Muscle of arm (tissue), 12 donors: ENCODE measurements around the gene CHST2. TPM values are rescaled to one million over a fixed set of nuclear protein-coding genes. Genes with fewer than 3 reads are reported as not detected.
"Not testable (repeated sequence)": the region's sequence is repeated elsewhere in the genome, so short reads cannot be mapped to it uniquely, and the experiment has no call there.

ENCODE experiments used
- DNase-seq: peaks from one replicate; pipeline ENCODE4 v3.0.0-alpha.2; 2013
- polyA plus RNA-seq, 12 donors: library from polyadenylated mRNA; unstranded; fragments of 120-200 nt; gene quantifications; one replicate each; pipeline ENCODE4 v1.2.1, GENCODE V29; 2013; ENCODE audit not compliant: insufficient read length in 12 of 12

Gene CHST2
- polyA plus RNA-seq, 12 donors, result 2.3 to 14.3 (median 5.1) TPM; not detected in 1

DNA sequence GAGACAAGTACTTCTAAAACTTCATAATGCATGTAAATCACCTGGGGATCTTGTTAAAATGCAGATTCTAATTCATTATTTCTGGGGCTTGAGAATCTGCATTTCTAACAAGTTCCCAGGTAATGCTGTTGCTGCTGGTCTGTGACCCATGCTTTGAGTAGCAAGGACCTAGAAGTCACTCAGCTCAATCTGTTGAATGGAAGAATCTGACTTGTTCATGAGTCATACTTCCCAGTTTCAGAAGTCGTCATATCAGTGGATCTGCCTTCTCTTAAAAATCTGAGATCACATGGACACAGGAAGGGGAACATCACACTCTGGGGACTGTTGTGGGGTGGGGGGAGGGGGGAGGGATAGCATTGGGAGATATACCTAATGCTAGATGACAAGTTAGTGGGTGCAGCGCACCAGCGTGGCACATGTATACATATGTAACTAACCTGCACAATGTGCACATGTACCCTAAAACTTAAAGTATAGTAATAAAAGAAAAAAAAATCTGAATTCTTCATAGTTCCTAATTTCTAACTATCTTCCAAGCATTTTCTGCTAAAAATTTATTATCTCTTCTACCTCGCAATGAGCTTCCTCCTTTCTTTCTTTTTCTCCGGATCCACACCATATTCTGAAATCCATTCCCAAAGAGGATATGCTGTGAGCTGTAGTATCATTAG is 46.2 kb downstream of the CHST2 start:
- DNase-seq, result not testable (repeated sequence)

DNA sequence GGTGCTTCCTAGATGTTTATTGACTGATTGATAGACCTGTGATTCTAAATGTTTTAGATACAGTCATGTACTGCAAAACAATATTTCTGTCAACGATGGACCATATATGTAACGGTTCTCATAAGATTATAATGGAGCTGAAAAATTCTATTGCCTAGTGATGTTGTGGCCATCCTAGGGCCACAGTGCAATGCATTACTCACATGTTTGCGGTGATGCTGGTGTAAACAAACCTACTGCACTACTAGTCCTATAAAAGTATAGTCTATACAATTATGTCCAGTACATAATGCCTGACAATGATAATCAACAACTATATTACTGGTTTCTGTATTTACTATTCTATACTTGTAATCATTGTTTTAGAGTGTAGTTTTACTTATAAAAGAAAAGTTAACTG is 46.8 kb downstream of the CHST2 start:
- no peak for DNase-seq

DNA sequence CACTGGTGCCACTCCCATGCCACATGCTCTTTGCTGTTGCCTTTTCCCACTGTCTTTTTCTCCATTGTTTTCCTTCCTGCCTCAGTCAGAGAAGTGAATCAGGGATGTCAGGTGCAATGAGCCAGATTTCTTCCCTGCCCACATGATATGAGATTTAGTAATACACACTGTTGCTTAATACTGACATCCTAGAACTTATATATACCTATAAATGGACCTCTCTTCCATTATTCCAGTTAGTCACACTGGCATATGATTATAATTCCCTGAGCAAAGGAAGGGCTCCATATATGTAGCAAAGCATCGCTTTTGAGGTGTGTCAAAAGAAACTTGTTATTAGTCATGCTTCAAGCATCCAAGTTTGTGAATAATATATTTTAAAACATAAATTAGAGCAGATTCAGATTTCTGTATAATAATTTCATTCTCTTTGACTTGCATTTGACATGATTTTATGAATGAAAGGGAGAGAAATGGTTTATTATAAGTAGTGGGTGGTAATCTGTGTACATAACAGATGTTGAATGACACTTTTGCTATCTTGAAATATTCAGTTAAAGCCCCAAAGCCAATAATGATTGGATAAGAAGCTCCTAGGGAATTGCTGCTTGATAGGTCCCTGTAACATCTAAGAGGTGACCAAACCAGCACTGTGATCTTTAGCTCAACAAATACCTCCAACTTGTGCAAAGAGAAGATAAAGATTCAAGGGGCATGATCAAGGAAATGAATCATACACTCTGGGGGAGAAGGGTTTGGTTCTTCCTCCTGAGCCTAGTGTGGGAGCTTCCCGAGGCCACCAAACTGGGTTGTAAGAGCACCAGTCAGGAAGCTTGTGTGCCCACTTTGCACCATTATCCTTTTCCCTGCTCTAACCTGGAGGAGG is 48.6 kb downstream of the CHST2 start:
- no peak for DNase-seq

DNA sequence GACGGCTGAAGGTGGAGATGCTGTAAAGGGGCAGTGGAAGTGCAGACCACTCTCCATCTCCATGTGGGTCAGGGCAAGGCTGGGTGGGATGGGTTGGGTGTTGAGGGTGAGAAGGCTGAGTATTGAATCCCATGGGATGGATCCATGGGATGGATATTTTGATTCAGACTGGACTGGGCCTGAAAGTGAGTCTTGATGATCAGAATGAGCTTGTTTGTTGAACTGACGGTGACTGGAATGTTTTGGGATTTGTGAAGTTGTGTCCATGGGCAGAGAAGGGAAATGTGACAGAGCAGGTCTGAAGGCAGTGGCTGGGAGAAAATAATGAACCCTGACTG is 49.3 kb downstream of the CHST2 start:
- no peak for DNase-seq

DNA sequence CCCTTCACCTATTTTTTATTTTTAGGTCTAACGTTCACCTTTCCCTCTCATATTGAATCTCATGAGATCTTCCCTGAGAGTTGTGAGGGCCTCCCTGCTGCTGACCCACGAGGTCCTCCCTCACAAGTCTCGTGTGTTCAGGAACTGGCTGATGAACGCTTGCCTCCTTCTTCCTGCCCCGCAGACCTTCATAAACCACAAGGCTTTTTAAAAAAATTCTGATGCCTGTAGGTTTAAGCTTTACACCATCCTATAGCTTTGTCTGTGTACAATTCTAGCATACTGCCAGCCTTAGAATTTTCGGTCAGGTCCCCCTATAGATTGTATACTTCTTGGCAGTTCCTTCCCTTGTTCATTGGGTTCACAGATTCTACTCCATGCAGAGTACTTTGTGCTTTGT is 50.5 kb downstream of the CHST2 start:
- no peak for DNase-seq

DNA sequence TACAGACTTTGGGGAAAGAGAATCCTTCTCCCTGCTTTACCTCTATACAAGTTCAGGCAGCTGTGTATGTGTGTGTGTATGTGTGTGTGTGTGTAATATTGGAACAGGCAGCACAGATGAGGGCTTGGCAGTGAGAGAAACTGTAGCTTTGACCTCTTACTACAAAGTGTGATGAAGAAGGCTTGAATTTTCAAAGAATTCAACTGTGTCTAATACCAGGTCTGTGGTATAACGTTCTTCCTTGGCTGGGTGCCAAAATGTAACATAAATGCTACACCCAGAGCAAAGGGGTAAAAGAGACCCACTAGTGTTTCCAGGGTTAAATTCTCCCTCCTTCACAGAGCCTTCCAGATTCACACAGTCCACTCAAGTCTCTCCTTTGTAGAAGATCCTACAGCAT is 51.1 kb downstream of the CHST2 start:
- DNase-seq, result no peak

DNA sequence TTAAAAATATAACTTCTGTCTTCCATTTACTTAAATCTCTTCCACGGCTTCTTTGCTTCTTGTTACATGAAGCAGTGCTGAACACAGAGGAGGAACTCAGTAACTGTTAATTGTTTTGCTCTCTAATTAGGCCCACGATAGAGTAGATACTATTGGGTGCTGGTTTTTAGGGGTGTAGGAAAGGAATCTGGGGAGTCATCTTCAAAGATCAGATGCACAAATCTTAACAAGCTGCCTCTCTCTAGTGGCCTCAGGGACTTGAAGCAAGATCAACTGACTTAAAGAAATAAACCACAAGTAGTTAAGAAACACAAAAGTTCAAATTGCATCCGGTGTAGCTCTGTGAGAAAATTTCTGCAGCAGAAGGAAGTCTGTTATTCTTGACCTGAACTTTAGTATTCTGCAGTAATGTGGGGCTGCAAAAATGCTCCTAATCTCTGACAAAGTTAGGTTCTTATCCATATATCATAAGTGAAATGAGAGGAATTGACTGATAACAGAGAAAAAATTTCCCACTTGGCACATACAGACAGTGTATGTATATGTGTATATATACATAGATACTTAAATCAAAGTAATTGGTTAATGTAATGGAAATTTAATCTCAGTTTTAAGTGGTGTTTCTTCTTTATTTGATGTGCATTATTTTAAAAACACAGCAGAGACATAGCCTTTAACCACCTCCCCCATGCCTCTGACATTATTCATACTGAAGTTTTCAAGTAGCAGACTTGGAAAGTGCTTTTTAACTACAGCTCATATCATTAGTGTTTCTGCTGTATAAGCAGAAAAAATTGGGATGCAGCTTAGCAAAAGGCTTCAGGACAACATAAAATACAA is 51.8 kb downstream of the CHST2 start:
- DNase-seq, result no peak

DNA sequence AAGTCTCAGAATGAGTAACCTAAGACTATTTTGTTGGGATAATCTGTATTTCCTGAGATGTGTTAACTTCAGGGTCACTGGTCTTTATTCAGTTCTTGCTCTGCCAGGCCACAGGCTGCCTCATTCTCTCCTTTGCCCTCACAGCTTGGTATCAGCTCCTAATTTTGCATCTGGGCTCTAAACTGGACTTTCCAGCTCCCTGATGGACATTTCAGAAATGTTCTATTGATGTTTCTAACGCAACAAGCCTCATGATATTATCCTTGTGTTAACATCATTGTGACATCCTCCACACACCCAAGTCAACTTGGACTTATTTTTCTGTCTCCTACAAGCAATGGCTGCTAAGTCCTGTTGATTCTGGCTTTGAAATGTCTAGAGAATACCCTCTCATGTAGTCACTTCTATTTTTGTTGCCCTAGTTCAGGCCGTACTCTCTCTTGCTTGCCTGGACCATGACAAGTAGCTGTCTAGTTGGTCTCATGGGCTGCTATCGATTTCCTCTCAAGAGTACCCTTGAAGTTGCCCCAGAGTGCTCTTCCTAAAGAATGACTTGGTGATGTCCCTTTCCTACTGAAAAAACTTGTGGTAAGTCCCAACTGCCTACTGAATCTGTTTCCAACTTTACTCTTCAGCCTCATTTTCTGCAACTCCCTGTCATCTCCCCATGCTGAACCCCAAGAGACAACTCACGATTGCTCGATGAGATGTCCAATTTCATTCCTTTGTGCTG is 52.7 kb downstream of the CHST2 start:
- no peak for DNase-seq

DNA sequence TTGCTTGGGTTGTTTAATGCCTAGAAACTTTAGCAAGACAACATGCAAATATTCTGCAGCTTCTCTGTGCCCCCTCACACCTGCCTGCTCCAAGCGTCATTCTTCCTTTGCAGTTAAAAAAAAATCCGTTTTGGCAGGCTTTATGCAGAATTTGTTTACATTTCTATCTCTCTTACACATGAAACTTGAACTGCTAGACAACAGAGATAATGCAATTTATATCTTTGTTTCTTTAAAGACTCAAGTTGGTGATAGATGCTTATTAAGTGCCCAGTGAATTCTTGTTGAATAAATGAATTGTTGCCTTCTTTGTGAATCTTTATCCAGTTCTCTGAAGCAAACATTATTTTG is 53.2 kb downstream of the CHST2 start:
- no peak for DNase-seq

DNA sequence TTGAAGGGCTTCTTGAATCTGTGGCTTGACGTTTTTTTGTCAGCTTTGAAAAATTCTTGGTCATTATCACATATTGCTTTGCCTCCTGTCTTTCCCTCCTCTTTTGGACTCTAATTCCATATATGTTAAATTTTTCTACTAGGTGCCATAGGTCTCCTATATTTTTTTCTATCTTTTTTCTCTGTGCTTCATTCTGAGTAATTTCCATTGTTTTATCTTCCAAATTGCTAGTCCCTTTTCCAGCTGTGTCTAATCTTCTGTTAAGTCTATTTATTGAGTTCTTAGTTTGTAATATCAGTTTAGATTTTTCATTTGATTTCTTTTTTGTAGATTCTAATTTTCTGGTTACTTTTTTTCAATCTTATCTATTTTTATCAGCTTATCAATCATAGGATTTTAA is 53.7 kb downstream of the CHST2 start:
- DNase-seq, result no peak

Other genes starting within 250 kb of the CHST2 start
- 1 to 10 TPM in 9 of 12 donors, under 1 TPM in 1, not detected in 2; 0.82 to 4.7 (median 1.6) TPM for gene PCOLCE2, start 230.7 kb upstream of the CHST2 start, polyA plus RNA-seq
- gene PAQR9, start 156.1 kb upstream of the CHST2 start, polyA plus RNA-seq, result under 1 TPM in 1 of 12 donors, not detected in 11; 0.27 TPM
- gene U2SURP, start 118.2 kb upstream of the CHST2 start, polyA plus RNA-seq, result 100 to 1,000 TPM in 5 of 12 donors, 10 to 100 TPM in 7; 64.0 to 134 (median 97.0) TPM